PC-9 (cell line): ENCODE results near the gene RNU1-2.
"Not testable (repeated sequence)": the region's sequence is repeated elsewhere in the genome, so short reads cannot be mapped to it uniquely, and the experiment has no call there.

Experiments used
- EZH2 ChIP-seq: fragments of 200-600 bp; sonication (generic); IDR thresholded peaks from 2 replicates; pipeline ENCODE4 v1.8.0; 2017; ENCODE audit warnings: antibody characterized with exemption, low read depth
- TF ChIP-seq, protein P1 (sequence below): fragments of 200-600 bp; sonication (generic); conservative IDR thresholded peaks from 2 replicates; pipeline ENCODE4 v1.6.1; 2017; ENCODE audit warnings: mixed run types, antibody characterized with exemption, mild to moderate bottlenecking, moderate library complexity

DNA sequence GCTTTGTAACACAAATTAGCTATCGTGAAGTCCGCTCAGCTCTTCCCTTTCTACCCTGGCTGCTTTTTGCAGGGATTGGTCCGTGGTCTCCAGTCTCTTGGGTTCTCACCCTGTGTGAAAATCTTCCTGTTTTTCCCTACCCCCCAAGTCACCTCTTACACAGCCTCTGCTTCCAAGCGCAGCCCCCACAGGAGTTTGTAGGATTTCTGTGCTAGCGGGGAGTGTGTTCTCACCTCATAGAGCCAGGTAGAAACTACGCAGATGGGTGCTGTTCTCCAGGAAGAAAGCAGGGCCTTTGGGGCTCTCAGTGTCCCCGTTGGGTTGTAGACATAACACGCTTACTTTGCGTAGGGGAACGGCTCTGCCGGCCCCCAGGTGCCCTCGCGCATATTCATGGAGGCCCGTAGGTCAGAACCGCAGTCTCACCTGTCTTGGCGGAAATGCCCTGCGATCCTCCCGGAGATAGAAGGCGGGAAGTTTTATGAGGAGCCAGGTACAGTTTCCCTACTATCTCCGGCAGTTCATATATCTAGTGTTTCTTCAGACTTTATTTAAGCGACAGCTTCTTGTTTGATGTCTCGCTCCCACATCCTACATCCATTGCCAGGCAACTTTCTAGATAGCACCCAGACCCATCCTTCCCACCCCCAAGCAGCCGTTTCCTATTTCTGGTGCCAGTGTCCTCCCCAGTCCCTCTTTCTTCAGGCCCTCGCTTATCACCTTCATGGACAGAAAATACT, 706 bp downstream of the RNU1-2 start:
- TF ChIP-seq, protein P1, sequence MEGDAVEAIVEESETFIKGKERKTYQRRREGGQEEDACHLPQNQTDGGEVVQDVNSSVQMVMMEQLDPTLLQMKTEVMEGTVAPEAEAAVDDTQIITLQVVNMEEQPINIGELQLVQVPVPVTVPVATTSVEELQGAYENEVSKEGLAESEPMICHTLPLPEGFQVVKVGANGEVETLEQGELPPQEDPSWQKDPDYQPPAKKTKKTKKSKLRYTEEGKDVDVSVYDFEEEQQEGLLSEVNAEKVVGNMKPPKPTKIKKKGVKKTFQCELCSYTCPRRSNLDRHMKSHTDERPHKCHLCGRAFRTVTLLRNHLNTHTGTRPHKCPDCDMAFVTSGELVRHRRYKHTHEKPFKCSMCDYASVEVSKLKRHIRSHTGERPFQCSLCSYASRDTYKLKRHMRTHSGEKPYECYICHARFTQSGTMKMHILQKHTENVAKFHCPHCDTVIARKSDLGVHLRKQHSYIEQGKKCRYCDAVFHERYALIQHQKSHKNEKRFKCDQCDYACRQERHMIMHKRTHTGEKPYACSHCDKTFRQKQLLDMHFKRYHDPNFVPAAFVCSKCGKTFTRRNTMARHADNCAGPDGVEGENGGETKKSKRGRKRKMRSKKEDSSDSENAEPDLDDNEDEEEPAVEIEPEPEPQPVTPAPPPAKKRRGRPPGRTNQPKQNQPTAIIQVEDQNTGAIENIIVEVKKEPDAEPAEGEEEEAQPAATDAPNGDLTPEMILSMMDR: not testable (repeated sequence)
- TF ChIP-seq EZH2: not testable (repeated sequence)
